Measurements from ENCODE around the gene GALNT10.

The GALNT10 gene

DNA sequence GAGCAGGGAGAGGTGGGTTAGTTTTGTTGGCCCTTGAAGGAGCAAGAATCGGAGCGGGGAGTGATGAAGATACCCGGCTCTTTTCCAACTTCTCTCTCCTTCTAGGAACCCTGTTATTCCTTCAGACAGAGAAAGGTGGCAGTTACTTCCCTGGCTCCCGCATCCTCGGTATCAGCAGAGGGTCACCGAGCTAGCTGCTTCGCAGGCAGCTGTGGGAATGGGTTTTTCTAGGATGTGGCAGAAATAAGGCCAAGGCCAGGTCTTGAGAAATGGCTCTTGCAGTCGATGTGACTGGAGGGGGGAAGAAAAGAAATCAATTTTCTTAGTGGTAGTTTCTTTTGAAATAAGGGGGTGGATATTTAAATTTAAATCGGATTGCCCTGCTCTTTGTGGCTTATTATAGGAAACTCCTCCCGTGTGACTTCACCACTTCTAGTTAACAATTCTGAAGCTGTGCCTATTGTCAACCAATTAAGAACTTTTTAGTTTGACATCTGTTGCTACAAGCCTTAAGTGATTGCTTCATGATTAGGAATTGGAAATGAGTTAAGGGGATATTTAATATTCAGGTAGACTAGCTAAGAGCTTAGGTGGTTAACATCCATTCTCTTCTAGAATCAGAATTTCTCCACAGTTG, 256.7 kb downstream of the GALNT10 start:
- no peak for DNase-seq

DNA sequence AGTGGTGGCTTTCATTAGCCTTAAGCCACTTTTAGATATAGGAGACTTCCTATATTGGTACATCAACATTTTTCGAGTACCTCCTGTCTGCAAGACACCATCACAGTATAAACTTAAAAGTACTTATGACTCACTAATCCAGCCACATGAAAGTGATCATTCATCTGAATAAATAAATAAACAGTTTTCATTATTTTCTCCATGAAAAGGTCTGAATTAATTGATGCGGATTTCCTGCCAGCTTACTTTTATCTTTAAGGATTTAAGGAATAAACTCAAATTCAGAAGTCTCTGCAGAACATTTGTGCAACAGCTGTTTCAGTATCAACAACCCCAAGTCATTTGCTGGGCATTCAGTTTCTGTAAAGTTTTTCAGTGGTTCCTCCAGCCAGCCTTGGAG, 259.3 kb downstream of the GALNT10 start:
- DNase-seq, result no peak

DNA sequence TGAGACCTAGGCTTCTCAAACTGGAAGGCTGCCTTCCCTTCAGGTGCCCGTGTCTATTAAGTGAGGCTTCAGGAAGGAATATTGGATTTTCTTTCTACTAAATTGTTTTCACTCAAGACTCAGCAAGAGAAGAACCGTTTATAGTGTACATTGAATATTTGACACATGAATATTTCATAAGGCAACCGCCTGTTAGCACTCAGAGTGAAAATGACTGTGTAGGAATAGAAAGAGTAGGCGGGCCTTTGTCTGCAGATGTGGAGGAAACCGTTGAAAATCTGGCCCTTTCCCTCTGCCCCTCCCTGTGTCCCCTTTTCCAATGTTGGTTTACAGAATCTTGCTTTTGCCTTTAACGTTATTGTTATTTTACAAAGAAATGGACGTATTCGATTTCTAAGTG, 261.4 kb downstream of the GALNT10 start:
- no peak for DNase-seq

DNA sequence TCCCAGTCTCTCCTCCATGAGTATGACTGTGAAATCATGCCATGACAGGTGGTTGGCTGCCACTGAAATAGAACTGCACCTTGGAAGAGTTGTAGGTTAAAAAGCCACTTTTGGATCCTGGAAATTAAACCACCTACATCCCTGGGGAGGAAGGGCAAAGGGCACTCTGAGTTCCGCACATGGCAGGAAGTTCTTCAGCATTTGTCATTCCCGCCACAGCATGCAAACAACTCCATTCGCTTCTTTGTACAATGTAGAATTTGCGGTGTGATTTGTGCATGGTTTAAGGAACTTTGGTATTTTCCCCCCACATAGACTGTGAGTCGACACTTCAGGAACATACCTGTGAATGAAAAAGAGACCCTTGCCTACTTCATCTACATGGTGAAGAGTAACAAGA, 265.1 kb downstream of the GALNT10 start:
- DNase-seq, result no peak

DNA sequence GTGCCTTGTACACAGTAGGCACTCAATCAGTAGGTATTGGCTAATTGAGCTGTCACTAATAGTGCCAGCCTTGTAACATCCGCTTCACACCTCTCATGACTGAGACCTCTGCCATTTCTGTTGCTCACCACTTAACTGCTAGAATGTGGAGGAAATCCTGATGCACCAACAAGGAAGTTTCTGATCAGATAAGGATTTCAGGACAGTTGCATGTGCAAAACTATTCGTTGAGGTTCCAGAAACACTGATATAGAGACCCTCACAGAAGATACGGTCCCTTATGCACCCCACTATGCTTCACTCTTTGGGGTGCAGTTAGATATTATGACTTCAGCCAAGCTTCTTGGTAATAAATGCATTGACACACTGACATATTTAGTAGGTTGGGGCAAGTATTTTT, 266.0 kb downstream of the GALNT10 start:
- no peak for DNase-seq

DNA sequence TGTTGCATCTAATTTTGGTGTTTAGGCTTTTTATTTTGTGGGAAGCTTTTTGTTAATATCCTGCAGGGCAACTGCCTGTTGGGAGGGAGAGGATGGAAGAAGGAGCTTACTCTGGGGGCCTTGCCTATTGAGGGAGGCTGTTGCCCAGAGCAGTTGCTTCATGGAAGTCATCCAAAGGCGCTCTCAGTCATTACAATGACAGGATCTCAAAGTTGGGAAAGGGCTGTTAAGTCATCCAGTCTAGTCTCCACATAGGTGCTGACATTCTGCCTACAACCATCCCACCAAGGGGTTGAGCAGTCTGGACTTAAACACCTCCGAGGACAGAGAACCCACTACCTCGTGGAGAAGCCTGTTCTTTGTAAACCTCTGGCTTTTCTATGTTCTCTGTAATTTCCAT, 268.5 kb downstream of the GALNT10 start:
- DNase-seq, result no peak

DNA sequence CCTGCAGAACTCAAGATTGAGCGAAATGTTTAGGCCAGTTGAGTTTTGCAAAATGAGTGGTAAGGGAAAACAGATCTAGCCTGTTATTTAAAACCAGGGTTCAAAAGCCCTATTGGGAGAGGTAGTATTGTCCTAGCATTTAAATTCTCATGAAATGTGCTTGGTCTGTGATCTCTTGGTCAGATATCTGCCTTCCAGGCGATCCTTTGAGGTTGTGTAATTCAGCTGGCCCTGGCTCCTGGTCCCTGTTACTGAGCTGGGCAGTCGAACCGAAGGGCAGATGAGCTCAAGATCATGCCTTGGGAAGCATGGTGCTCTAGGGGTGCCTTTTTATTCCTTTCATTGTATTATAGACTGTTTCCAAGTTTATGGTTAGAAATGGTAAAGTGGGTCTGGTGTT, 269.6 kb downstream of the GALNT10 start:
- no peak for DNase-seq

DNA sequence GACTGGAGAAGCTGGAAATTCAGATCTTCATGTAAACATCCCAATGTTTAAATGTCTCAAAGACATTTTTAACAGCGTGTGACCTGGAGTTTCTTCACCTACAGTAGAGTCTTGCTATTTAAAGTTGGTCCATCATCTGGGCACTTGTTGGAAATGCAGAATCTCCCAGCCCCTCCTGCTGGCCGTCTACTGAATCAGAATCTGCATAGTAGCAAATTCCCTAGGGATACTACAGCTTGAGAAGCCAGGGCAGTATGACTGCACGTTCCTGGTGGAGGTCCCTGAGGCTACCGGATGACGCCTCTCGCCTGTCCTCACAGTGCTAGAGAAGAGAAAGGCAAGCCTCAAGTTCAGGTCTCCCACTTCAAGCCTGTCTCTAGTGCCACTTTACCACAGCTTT, 271.0 kb downstream of the GALNT10 start:
- peak; percentile 60 for DNase-seq

DNA sequence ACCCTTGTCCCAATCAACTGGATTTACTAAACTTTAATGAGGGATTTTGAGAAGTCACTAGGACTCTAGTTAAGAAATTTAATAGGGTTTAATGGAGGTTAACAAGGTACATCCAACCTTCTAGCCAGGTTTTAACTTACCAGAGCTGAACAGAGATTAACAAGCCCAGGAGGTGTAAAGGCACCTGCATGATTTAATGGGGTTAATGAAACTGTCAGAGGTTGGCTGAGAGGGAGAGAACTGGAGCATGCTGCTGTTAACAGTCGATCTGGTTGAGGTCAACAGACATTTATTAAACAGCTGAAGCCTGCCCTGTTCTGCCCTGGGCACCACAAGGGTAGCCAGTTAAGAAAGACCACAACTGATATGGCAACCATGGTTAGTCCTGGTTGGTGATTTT, 273.9 kb downstream of the GALNT10 start:
- no peak for DNase-seq

DNA sequence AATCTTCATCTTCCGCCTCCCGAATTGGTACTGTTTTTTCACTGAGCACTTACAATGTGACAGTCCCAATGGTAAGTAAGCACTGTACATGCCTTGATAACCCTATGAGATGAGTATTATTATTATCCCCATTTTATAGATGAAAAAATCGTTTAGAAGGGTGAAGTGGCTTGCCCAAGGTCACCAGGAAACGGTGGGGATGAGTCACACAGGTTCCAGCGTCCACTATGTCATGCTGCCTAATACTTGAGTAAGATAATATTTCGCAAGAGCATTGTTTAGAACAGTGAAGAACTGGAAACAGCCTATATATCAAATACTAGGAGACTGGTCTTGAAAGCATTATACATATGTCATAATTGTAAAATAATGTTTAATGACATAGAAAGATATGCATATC, 274.6 kb downstream of the GALNT10 start:
- DNase-seq, result peak; percentile 20

DNA sequence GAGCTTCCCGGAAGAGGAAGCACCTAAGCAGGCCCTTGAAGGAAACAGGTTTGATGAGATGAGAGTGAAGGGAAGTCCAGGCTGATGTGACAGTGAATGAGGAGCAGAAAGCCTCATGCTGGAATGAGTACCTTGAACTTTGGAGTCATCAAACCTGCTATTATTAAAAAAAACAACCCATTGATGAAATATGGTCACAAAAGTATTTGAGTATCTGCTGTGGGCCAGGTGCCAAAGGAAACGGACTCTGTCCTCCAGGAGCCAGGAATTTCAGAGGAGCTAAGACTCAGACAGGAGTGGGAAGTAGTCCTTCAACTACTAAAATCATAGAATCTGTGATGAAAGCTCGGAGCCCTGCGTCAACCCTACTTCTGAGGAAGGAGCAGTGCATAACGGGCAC, 275.6 kb downstream of the GALNT10 start:
- no peak for DNase-seq

DNA sequence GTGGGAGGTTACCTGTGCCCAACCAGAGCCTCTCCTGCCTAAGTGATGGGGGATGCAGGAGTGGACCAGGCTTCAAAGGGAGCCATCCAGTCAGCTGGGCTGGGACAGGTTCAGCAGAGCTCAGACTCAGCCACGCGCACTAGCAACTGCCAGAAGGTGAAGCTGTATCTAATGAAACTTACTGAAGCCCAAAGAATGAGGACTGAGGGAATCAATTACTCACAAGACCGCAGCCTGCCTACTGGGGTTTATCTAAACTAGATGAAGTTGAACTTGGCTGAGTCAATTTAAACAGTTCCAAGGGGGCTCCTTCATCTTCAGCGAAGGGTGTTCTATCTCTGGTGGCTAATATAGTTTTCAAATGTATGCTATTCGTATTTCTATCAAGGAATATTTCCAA, 276.1 kb downstream of the GALNT10 start:
- DNase-seq, result no peak

DNA sequence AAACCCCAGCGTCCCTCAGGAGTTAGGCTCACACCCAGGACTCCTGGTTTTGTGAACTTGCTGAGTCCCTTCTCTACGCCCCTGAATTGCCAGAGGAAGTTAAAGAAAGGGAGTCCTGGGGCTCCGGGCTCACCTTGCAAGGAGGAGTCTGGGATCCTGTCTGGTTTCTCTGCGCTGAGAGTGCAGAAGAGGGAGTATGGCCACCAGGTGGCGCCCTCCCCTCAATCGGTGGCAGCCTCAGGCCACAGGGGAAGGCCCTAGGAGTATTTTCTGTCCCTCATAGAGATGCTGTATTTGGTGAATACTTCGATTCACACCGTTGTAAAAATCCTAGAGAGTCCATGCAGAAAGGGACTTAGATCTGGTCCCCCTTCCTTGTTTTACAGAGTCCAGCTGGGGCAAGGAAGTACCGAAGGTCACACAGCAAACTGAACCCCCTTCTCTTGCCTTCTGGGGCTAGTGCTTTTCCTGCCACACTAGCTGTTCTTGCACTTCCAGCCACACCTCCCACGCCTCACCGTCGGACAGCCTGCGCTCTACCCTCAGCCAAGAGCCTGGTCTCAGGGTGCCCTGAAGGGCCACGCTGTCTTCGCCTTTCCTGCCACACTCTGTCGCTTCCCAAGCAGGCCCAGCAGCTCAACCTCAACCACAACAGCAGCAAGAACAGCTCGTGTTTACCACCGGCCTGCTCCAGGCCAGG, 277.3 kb downstream of the GALNT10 start:
- DNase-seq, result peak; percentile 58

DNA sequence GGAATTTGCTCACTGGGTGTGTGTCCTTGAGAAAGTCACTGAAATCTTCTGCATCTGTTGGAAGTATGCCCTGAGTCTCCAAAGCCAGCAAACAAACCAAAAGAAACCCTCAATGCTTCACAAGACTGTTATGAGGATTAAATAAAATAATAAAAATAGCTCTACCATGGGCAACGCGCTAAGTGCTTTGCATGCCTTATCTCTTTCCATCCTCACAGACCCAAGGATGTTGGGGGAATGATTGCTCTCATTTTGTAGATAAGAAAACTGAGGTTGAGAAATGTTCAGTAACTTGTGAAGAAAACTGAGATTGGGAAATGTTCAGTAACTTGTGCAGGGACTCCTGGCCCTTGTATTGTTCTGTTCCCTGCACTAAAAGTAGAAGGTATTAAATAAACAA, 279.6 kb downstream of the GALNT10 start:
- no peak for DNase-seq
